ENCODE results near the gene TBCD. TPM values are rescaled to one million over a fixed set of nuclear protein-coding genes. Genes with fewer than 3 reads are reported as not detected.

TBCD gene
- polyA plus RNA-seq, 1 experiment = 38.6 TPM

- POLR2A ChIA-PET = no interaction called here
Observed at GRCh38 chr17:82845163-82845807, 93.4 kb downstream of the TBCD start.

GRCh38 chr17:82846061-82846691 is 94.3 kb downstream of the TBCD start:
- Histone ChIP-seq H3K36me3 (ENCODE audit: control insufficient read depth, insufficient read depth, low read length) (no peaks in the 10 kb centered on the region), H3K27me3 (ENCODE audit: control insufficient read depth, insufficient read depth, low read length) (no peaks in the 10 kb centered on the region), H3K4me3 (ENCODE audit: low read depth, low read length) (no peak overlapping the region)
- POLR2A ChIA-PET = no interaction called here
- no peak for TF ChIP-seq CTCF (IDR thresholded peaks at IDR 0.05; ENCODE audit: insufficient read depth, low read depth, low read length)
- CTCF ChIA-PET = no interaction called here
- DNase-seq (ENCODE audit: low read depth) = no peak

More at GRCh38 chr17:82845163-82845807, 93.4 kb downstream of the TBCD start:
- Histone ChIP-seq H3K4me3 (ENCODE audit: low read depth, low read length) (no peak overlapping the region), H3K27me3 (ENCODE audit: control insufficient read depth, insufficient read depth, low read length) (no peaks in the 10 kb centered on the region), H3K36me3 (ENCODE audit: control insufficient read depth, insufficient read depth, low read length) (no peaks in the 10 kb centered on the region)
- no peak for DNase-seq (ENCODE audit: low read depth)
- no peak for TF ChIP-seq CTCF (IDR thresholded peaks at IDR 0.05; ENCODE audit: insufficient read depth, low read depth, low read length)
- CTCF ChIA-PET = interaction anchor here (1.0 kb wide), 1 partner anchor 9 kb away, joined by 3 read pairs; no protein-coding TSS in a partner anchor

- Histone ChIP-seq H3K27me3 (ENCODE audit: control insufficient read depth, insufficient read depth, low read length) (no peaks in the 10 kb centered on the region), H3K4me3 (ENCODE audit: low read depth, low read length) (peak overlapping the region; percentile 6; the same call in 1 of the 2 replicates), H3K36me3 (ENCODE audit: control insufficient read depth, insufficient read depth, low read length) (no peaks in the 10 kb centered on the region)
- ChIA-PET CTCF (no interaction called here), POLR2A (no interaction called here)
- no peak for TF ChIP-seq CTCF (IDR thresholded peaks at IDR 0.05; ENCODE audit: insufficient read depth, low read depth, low read length)
- no peak for DNase-seq (ENCODE audit: low read depth)
Observed at GRCh38 chr17:82848022-82848592, 96.2 kb downstream of the TBCD start.

- DNase-seq (ENCODE audit: low read depth) = no peak
- CTCF ChIA-PET = interaction anchor here (1.0 kb wide), 1 partner anchor 74 kb away, joined by 3 read pairs; no protein-coding TSS in a partner anchor
Observed at GRCh38 chr17:82849076-82849945, 97.4 kb downstream of the TBCD start.

More at GRCh38 chr17:82849076-82849945, 97.4 kb downstream of the TBCD start:
- H3K27me3 ChIP-seq (ENCODE audit: control insufficient read depth, insufficient read depth, low read length) = no peaks in the 10 kb centered on the region
- no peaks in the 10 kb centered on the region for H3K36me3 ChIP-seq (ENCODE audit: control insufficient read depth, insufficient read depth, low read length)
- POLR2A ChIA-PET = no interaction called here
- H3K4me3 ChIP-seq (ENCODE audit: low read depth, low read length) = no peak overlapping the region
- no peak for TF ChIP-seq CTCF (IDR thresholded peaks at IDR 0.05; ENCODE audit: insufficient read depth, low read depth, low read length)
